ENCODE measurements around the gene HPN.
"Not testable (repeated sequence)": the region's sequence is repeated elsewhere in the genome, so short reads cannot be mapped to it uniquely, and the experiment has no call there.

Gene HPN

GRCh38 chr19:35000647-35001501, 40.6 kb upstream of the HPN start:
- H3K36me3 ChIP-seq (ENCODE audit: control insufficient read depth, insufficient read depth, low read length) = peaks cover 29% of the 10 kb centered on the region
- H3K27me3 ChIP-seq (ENCODE audit: control insufficient read depth, insufficient read depth, low read length) = no peaks in the 10 kb centered on the region
- peak overlapping the region; percentile 99 for H3K27ac ChIP-seq (ENCODE audit: low read depth, low read length)
- peaks cover 33% of the 10 kb centered on the region for H3K4me1 ChIP-seq (ENCODE audit: control insufficient read depth, insufficient read depth, low read length)
- H3K4me3 ChIP-seq (ENCODE audit: low read depth, low read length) = peak overlapping the region; percentile 74
- no peaks in the 10 kb centered on the region for H3K9me3 ChIP-seq (ENCODE audit: control insufficient read depth, insufficient read depth, low read length)
- H3K9ac ChIP-seq (ENCODE audit: low read depth, low read length) = peak overlapping the region; percentile 87

GRCh38 chr19:35002037-35002535, 39.4 kb upstream of the HPN start:
- Histone ChIP-seq H3K36me3 (ENCODE audit: control insufficient read depth, insufficient read depth, low read length) (peaks cover 41% of the 10 kb centered on the region), H3K4me1 (ENCODE audit: control insufficient read depth, insufficient read depth, low read length) (peaks cover 29% of the 10 kb centered on the region), H3K4me3 (ENCODE audit: low read depth, low read length) (peak overlapping the region; percentile 74), H3K9ac (ENCODE audit: low read depth, low read length) (no peak overlapping the region), H3K27me3 (ENCODE audit: control insufficient read depth, insufficient read depth, low read length) (no peaks in the 10 kb centered on the region), H3K9me3 (ENCODE audit: control insufficient read depth, insufficient read depth, low read length) (no peaks in the 10 kb centered on the region), H3K27ac (ENCODE audit: low read depth, low read length) (peak overlapping the region; percentile 27)

- H3K36me3 ChIP-seq (ENCODE audit: control insufficient read depth, insufficient read depth, low read length) = peaks cover 57% of the 10 kb centered on the region
- H3K4me3 ChIP-seq (ENCODE audit: low read depth, low read length) = no peak overlapping the region
- H3K4me1 ChIP-seq (ENCODE audit: control insufficient read depth, insufficient read depth, low read length) = peaks cover 14% of the 10 kb centered on the region
- no peak overlapping the region for H3K9ac ChIP-seq (ENCODE audit: low read depth, low read length)
- H3K27me3 ChIP-seq (ENCODE audit: control insufficient read depth, insufficient read depth, low read length) = no peaks in the 10 kb centered on the region
- H3K9me3 ChIP-seq (ENCODE audit: control insufficient read depth, insufficient read depth, low read length) = no peaks in the 10 kb centered on the region
- no peak overlapping the region for H3K27ac ChIP-seq (ENCODE audit: low read depth, low read length)
Measured at GRCh38 chr19:35004517-35005255, 36.8 kb upstream of the HPN start.

- no peaks in the 10 kb centered on the region for H3K27me3 ChIP-seq (ENCODE audit: control insufficient read depth, insufficient read depth, low read length)
- H3K9ac ChIP-seq (ENCODE audit: low read depth, low read length) = no peak overlapping the region
- H3K36me3 ChIP-seq (ENCODE audit: control insufficient read depth, insufficient read depth, low read length) = peaks cover 64% of the 10 kb centered on the region
- peaks cover 14% of the 10 kb centered on the region for H3K4me1 ChIP-seq (ENCODE audit: control insufficient read depth, insufficient read depth, low read length)
- H3K9me3 ChIP-seq (ENCODE audit: control insufficient read depth, insufficient read depth, low read length) = no peaks in the 10 kb centered on the region
- no peak overlapping the region for H3K4me3 ChIP-seq (ENCODE audit: low read depth, low read length)
- no peak overlapping the region for H3K27ac ChIP-seq (ENCODE audit: low read depth, low read length)
Measured at GRCh38 chr19:35005256-35005977, 36.1 kb upstream of the HPN start.

- Histone ChIP-seq H3K4me1 (ENCODE audit: control insufficient read depth, insufficient read depth, low read length) (peaks cover 14% of the 10 kb centered on the region), H3K36me3 (ENCODE audit: control insufficient read depth, insufficient read depth, low read length) (peaks cover 70% of the 10 kb centered on the region)
- not testable (repeated sequence) for H3K27me3 ChIP-seq (ENCODE audit: control insufficient read depth, insufficient read depth, low read length); H3K9me3 ChIP-seq (ENCODE audit: control insufficient read depth, insufficient read depth, low read length); H3K4me3 ChIP-seq (ENCODE audit: low read depth, low read length); H3K27ac ChIP-seq (ENCODE audit: low read depth, low read length); H3K9ac ChIP-seq (ENCODE audit: low read depth, low read length)
Measured at GRCh38 chr19:35006007-35006341, 35.5 kb upstream of the HPN start.

GRCh38 chr19:35006342-35006998, 35.1 kb upstream of the HPN start:
- no peaks in the 10 kb centered on the region for H3K9me3 ChIP-seq (ENCODE audit: control insufficient read depth, insufficient read depth, low read length)
- no peak overlapping the region for H3K4me3 ChIP-seq (ENCODE audit: low read depth, low read length)
- H3K27ac ChIP-seq (ENCODE audit: low read depth, low read length) = no peak overlapping the region
- H3K27me3 ChIP-seq (ENCODE audit: control insufficient read depth, insufficient read depth, low read length) = no peaks in the 10 kb centered on the region
- peaks cover 75% of the 10 kb centered on the region for H3K36me3 ChIP-seq (ENCODE audit: control insufficient read depth, insufficient read depth, low read length)
- no peak overlapping the region for H3K9ac ChIP-seq (ENCODE audit: low read depth, low read length)
- H3K4me1 ChIP-seq (ENCODE audit: control insufficient read depth, insufficient read depth, low read length) = peaks cover 14% of the 10 kb centered on the region

- H3K36me3 ChIP-seq (ENCODE audit: control insufficient read depth, insufficient read depth, low read length) = peaks cover 77% of the 10 kb centered on the region
- H3K9me3 ChIP-seq (ENCODE audit: control insufficient read depth, insufficient read depth, low read length) = no peaks in the 10 kb centered on the region
- no peak overlapping the region for H3K4me3 ChIP-seq (ENCODE audit: low read depth, low read length)
- peaks cover 11% of the 10 kb centered on the region for H3K4me1 ChIP-seq (ENCODE audit: control insufficient read depth, insufficient read depth, low read length)
- H3K9ac ChIP-seq (ENCODE audit: low read depth, low read length) = no peak overlapping the region
- H3K27ac ChIP-seq (ENCODE audit: low read depth, low read length) = no peak overlapping the region
- no peaks in the 10 kb centered on the region for H3K27me3 ChIP-seq (ENCODE audit: control insufficient read depth, insufficient read depth, low read length)
Measured at GRCh38 chr19:35006999-35007365, 34.5 kb upstream of the HPN start.

GRCh38 chr19:35007427-35007826, 34.1 kb upstream of the HPN start:
- not testable (repeated sequence) for H3K27me3 ChIP-seq (ENCODE audit: control insufficient read depth, insufficient read depth, low read length); H3K4me3 ChIP-seq (ENCODE audit: low read depth, low read length); H3K27ac ChIP-seq (ENCODE audit: low read depth, low read length); H3K9me3 ChIP-seq (ENCODE audit: control insufficient read depth, insufficient read depth, low read length); H3K9ac ChIP-seq (ENCODE audit: low read depth, low read length)
- Histone ChIP-seq H3K4me1 (ENCODE audit: control insufficient read depth, insufficient read depth, low read length) (peaks cover 11% of the 10 kb centered on the region), H3K36me3 (ENCODE audit: control insufficient read depth, insufficient read depth, low read length) (peaks cover 78% of the 10 kb centered on the region)

GRCh38 chr19:35008891-35009341, 32.6 kb upstream of the HPN start:
- H3K9ac ChIP-seq (ENCODE audit: low read depth, low read length) = no peak overlapping the region
- no peaks in the 10 kb centered on the region for H3K4me1 ChIP-seq (ENCODE audit: control insufficient read depth, insufficient read depth, low read length)
- no peaks in the 10 kb centered on the region for H3K9me3 ChIP-seq (ENCODE audit: control insufficient read depth, insufficient read depth, low read length)
- H3K36me3 ChIP-seq (ENCODE audit: control insufficient read depth, insufficient read depth, low read length) = peaks cover 79% of the 10 kb centered on the region
- no peaks in the 10 kb centered on the region for H3K27me3 ChIP-seq (ENCODE audit: control insufficient read depth, insufficient read depth, low read length)
- H3K4me3 ChIP-seq (ENCODE audit: low read depth, low read length) = no peak overlapping the region
- no peak overlapping the region for H3K27ac ChIP-seq (ENCODE audit: low read depth, low read length)
